GM18520 (cell line): Measurements from ENCODE around the gene BSCL2.
"Not testable (repeated sequence)": the region's sequence is repeated elsewhere in the genome, so short reads cannot be mapped to it uniquely, and the experiment has no call there.

Source experiments
- ATAC-seq: cut with Tn5 transposase; IDR thresholded peaks from one replicate; pipeline ENCODE4 v1.9.1; 2021; ENCODE audit not compliant: unreplicated experiment

Gene BSCL2

DNA sequence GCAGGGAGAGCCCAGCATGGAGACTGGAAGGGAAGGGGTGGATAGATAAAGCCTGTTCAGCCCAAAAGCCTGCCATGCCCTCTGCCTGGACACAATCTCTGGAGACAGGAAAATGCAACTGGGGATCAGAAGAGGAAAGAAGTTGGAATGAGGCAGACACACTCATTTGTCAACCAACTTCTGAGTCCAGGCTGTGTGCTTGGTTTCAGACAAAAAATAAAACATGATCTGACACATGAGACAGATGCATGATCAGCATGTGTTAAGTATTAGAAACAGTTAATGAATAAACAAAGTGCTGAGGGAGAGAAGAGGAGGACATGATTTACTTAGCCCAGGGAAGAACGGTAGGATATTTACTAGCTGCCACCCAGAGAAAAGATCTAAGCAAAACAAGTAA, 18.7 kb downstream of the BSCL2 start:
- ATAC-seq: no peak

DNA sequence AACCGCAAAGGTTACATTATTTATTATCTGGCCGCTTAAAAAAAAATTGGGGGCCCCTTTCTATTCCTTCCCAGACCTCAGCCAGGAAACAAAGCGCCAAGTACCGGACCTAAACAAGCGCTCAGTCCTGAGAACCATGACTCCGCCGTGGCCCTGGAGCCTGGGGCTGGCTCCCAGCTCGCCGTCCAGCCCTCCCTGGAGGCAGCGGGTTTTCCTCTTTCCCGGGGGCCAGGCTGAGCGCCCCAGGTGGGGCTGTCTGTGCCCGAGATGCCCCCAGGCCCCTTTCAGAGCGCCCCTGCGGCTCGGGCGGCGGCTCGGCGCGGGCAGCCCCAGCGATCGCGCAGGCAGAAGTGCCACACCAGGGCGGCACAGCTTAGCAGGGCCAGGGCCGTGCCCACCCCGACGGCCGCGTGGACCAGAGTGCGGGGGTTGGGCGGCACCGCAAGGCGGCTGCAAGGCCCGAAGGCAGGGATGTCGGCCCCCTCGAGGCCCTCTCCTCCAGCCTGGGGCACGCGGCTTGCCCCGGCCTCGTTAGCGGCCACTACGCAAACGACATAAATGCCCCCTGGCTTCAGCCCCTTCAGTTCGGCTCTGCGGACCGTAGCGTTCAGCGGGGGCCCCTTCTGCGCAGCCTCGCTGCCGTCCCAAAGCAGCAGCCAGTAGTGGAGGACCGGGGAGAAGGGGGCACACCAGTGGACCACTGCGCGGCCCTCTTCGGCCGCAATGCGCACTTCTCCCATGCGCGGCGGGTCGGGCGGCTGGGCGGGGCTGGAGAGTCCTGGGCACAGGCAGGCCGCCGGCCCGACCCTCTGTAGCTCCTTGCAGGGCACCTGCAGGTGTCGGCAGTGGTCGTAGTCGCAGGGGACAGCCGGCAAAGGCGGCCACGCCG, 19.5 kb downstream of the BSCL2 start:
- no peak for ATAC-seq

DNA sequence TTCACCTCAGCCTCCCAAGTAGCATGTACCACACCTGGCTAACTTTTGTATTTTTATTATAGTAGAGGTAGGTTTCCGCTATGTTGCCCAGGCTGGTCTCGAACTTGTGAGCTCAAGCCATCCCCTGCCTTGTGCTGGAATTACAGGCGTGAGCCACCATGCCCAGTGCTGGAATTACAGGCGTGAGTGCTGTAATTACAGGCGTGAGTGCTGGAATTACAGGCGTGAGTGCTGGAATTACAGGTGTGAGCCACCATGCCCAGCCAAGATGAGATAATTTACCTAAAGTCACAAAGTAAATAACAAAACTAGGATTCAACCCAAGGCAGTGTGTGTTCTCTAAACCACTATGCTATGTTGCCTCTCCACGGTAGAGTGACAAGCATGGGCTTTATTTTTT, 24.7 kb downstream of the BSCL2 start:
- no peak for ATAC-seq

DNA sequence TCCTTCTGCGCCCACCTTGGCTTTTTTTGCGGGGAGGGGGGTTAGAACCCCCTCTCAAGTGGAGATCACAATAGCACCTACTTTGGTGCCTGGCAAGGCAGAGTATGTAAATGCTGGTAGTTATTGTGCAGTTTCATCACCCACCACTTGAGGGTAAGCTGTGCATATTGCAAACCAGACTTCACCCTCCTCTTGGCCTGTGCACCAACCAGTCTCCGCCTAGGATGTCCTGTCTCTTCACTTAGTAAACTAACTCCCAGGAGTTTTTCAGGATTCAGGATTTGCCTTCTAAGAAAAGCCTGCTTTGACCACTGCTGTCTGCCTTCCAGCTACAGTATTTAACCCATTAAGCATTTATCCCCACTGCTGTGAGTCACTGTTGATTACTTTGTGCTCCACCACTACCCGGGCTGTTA, 26.4 kb downstream of the BSCL2 start:
- ATAC-seq: peak; percentile 48

DNA sequence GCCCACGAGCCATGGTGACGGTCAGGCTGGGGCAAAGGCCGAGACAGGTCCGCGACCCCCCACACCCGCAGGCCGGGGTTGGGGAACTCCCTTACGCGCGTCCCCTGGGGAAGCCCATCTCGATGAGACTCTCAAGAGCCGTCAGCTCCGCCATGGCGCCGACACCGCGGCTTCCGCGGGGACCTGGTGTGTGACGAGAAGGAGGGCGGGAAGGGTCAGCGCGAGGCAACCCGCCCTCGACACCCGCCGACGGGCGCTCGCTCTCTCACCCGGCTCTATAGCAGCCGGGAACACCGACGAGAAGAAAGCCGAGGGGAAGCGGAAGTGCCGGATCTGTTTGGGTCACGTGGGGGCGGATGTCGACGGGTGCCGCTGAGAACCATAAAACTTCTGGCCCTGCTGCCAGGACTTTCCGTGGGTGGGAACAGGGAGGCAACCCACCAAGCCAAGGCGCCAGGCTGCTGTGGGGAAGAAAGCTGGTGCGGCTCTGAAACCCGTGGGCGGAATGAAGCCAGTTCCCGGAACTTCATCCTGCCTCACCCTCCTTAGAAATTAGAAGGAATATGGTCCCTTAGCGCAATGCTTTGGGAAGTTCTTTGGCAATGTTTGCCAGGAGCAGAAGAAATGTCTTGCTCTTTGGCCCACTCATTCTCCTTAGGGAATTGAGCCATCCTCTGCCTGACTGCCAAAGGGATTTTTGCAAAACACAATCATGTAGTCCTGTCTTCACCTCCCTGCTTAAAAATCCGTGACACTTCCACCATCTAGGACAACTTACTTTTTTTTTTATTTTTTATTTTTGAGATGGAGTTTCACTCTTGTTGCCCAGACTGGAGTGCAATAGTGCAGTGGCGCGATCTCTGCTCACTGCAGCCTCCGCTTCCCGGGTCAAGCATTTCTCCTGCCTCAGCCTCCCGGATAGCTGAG, 28.2 kb downstream of the BSCL2 start, which contains the start of gene UBXN1:
UBXN1 (minus strand) TSS at position 304 of the 927 bp plus-strand sequence; CDS start at position 154, 150 bp downstream.
- ATAC-seq: no peak

DNA sequence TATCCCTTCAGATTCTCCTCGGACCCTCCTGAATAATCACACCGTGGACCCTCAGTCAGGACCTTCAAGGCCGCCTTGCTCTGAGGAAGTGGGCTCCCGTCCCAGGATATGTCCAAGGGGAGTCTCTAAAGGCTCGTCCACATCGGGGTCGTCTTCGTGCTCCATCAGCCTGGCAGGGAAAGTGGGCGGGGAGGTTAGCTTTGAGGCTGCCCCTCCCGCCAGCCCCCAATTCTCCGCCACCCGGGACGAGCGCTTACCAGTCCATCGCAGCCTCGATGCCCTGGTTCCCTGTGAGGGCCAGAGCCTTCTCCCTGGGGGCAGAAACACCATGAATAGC, 28.8 kb downstream of the BSCL2 start:
- ATAC-seq: no peak

DNA sequence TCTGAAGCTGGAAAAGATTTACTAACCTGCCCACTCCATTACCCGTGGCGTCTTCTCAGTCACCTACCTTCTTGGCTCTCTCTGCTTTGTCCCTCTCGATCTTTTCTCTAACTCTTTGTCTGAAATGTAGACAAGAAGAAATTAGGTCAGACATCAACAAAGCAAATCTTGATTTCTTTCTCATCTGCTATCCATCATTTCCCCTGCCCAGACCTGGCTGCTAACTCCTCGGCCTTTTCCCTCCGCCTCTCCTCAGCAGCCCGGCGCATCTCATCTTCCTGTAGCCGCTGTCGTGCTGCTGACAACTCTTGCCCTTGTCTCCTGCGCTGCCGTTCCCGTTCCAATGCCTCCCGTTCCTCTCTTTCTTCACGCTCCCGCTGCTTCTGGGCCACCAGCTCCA, 29.5 kb downstream of the BSCL2 start:
- ATAC-seq: no peak

DNA sequence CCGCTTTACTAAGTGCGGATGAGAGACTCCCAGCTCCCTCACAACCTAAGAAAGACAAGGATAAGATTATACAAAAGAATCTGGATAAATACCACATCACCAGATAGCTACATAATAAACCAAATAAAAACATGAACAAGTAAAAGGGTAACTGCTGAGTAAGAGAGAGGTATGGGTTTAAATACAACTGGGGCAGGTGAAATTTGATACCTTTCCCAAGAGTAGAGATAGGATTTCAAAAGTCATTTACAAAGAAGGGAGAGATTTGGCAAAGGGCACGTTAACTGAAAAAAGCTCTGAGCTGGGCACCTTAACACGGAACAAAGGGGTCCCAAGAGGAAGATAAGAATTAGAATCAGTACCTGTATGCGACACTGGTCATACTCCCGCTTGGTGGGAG, 30.1 kb downstream of the BSCL2 start:
- no peak for ATAC-seq

DNA sequence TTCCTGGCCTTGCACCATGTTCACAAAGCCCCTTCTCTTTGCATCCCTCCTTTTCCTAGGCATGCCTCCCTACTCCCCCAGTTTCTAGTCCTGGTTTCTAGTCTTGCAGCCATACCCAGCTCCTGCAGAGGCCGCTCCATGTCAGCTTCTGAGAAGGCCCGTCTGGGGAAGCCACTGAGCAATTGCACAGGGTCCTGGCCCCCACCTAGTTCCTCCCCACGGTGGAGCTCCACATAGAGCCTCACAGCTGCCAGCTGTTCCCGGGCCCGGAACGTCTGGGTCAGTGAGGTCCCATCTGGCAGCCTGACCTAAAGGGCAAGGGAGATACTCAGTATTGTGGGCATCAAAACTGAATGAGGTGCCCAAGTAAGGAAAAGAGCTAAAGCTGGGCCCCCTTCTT, 30.5 kb downstream of the BSCL2 start:
- no peak for ATAC-seq

DNA sequence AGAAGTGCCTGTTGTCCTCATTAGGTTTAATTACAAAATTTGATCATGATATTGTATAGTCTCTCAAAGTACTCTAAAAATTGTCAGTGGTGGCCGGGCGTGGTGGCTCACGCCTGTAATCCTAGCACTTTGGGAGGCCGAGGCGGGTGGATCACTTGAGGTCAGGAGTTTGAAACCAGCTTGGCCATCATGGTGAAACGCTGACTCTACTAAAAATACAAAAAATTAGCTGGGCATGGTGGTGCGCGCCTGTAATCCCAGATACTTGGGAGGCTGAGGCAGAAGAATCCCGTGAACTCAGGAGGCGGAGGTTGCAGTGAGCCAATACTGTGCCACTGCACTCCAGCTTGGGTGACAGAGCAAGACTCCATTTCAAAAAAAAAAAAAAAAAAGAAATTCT, 31.8 kb downstream of the BSCL2 start:
- not testable (repeated sequence) for ATAC-seq

DNA sequence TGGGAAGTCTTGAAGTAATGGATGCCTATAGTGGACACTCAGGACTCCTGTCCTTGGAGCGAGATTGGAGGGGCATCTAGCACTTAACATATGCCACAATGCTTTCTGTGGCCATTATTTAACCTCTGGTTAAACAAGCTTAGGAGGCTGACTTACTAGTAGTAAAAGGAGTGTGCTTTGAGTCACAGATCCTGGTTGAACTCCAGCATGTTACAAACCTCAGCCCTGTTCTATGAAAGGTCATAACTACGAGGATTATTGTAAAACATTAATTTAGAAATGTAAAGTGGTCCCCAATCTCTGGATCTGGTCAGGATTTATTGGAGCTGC, 34.1 kb downstream of the BSCL2 start:
- no peak for ATAC-seq

DNA sequence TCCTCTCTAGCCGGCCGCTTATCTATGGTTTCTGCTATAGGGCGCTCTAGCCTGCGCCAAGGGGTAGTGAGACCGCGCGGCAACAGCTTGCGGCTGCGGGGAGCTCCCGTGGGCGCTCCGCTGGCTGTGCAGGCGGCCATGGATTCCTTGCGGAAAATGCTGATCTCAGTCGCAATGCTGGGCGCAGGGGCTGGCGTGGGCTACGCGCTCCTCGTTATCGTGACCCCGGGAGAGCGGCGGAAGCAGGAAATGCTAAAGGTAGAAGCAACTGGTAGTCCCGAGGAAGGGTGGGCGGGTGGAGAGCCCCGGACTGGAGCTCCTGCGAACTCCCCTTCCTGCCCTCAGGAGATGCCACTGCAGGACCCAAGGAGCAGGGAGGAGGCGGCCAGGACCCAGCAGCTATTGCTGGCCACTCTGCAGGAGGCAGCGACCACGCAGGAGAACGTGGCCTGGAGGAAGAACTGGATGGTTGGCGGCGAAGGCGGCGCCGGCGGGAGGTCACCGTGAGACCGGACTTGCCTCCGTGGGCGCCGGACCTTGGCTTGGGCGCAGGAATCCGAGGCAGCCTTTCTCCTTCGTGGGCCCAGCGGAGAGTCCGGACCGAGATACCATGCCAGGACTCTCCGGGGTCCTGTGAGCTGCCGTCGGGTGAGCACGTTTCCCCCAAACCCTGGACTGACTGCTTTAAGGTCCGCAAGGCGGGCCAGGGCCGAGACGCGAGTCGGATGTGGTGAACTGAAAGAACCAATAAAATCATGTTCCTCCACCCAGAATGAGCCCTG, 35.4 kb downstream of the BSCL2 start, which contains the start of the genes LBHD1 and UQCC3:
LBHD1 (minus strand) TSS at position 660 of the 782 bp plus-strand sequence. CDS start 2,236 bp downstream, outside the sequence.
UQCC3 (plus strand) TSS at position 66 of the 782 bp plus-strand sequence; CDS start at position 139, 73 bp downstream.
- ATAC-seq: peak; percentile 36

DNA sequence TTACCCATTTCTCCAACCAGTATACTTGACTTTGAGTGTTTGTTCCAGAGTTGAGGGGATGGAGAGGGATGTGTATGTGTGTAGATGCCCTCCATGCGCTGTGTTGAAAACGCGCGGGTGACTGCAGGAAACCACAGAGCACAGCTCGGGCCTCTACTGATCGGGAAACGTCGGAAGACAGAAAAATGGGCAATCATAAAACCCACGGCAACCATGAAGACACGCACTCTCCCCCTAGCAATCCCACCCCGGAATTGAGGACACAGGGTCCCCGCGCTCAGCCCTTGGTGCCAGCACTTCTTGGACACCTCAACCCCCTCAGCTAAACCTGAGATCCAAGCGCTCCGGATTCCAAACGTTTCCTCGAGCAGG, 36.0 kb downstream of the BSCL2 start:
- ATAC-seq: no peak

DNA sequence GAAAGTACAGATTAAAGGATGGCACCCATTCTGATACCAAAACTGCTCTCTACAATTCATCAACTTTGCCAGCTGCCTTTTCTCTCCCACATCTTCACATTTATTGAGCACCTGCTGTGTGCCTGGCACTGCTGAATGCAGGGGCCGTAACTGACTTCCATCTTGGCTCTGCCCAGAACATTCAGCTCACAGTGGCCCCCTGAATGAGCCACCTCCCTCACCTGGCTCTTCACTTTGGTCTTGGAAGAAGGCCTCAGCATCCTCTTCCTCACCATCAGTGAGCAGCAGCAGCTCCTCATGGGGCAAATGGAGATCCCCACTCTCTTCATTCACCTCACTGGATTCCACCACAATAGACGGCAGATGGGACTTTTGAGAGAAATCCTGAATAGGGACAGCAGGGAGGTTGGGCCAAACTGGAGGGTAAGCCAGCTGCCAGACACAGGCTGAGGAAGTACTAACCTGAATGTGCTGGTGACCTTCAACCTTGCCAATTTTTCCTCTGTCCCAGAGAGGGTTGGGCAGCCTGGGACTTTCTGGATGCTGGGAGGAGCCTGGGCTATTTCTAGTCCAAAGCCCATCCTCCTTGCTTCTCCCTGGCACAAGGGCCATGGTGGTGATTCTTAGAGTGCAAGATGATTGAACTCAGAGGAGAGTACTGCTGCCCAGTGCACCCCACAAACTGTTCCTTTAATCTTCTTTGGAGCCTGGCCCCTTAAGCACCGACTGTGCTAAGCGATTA, 37.6 kb downstream of the BSCL2 start:
- no peak for ATAC-seq

DNA sequence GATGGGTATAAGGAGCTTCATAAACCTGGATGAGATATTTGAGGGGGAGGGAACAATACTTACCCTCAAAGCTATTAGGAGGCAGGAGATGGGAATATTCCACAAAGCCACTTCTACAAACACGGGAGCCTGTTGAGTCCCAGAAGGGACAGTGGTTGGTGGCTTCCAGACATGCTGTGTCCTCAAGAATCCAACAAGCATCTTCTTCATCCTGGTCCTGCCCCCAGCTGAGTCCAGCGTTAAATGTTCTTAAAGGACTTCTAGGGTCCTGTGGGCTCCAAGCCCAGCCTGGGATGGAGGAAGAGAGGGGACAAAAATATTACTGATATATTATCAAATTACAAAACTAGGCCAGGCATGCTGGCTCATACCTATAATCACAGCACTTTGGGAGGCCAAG, 39.8 kb downstream of the BSCL2 start:
- ATAC-seq: no peak

DNA sequence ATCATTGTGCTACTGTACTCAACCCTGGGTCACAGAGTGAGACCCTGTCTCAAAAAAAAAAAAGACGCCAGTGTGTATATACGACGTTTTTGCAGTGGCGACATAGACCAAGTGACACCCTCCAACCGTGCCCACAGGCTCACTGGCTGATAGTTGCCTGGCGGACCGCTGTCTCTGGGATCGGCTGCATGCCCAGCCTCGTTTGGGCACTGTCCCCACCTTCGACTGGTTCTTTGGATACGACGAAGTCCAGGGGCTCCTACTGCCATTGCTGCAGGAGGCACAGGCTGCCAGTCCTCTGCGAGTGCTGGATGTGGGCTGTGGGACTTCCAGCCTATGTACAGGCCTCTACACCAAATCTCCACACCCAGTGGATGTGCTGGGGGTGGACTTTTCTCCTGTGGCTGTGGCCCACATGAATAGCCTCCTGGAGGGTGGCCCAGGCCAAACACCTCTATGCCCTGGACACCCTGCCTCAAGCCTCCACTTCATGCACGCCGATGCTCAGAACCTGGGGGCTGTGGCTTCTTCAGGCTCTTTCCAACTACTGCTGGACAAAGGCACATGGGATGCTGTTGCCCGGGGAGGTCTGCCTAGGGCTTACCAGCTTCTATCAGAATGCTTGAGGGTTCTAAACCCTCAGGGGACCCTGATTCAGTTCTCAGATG, 40.8 kb downstream of the BSCL2 start:
- ATAC-seq: no peak

DNA sequence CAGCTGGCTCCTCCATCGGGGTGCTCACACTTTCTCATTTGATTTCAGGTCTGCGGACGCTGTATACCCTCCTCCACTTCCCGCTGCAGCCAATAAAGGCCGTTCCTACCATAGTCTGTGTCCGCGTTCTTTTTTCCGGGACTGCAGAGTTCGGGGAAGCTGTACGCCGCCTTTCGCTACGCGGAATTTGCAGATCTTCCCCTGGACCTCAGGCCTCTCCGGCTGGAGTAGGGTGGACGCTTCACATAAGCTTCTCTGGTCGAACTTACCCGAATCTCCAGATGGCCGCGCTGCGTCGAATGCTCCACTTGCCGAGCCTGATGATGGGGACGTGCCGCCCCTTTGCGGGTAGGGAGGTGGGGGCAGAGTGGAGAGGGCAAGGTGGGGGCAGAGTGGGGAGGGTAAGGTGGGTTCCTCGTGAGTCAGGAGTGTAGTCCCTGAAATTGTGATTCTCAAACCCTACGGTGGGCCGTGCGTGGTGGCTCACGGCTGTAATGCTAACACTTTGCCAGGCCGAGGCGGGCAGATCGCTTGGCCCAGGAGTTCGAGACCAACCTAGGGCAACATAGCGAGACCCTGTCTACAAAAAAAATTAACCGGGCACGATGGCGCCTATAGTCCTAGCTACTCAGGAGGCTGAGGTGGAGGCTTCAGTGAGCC, 41.5 kb downstream of the BSCL2 start:
- peak; percentile 5 for ATAC-seq

DNA sequence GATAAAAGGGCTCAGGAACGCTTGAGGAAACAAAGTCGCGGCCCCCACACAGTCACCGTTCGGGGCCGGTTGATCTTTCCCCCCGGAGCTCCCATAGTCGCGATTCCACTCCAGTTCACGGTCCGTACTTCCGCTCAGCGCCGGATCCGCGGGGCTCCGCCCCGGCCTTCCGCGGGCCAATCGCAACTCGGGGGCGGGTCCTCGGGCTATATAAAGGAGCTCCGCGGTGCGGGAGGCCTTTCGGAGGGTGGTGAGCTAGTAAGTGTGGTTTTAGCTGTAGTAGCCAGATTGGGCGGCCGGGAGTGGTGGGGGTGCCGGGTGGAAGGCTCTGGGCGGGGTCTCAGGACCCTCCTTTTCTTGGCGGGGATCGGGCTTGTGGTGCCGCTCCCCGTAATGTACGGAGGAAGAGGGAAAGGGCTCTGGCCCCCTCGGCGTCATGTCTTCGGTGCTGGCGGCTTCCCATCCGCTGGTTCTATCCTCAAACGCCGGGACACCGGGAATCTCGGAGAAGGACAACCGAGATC, 42.1 kb downstream of the BSCL2 start, which contains the start of the genes C11orf98 and CSKMT:
C11orf98 (minus strand) TSS at position 136 of the 524 bp plus-strand sequence; CDS start at position 95, 41 bp downstream.
CSKMT (plus strand) TSS at position 238 of the 524 bp plus-strand sequence. CDS start 568 bp downstream, outside the sequence.
- ATAC-seq: peak; percentile 72
